Activated T-helper 17 cell treated with anti-CD3 and anti-CD28 coated beads, Interleukin-2, amount 50 U/mL, for 72 hours (primary cell): ENCODE data around the gene CLTB. TPM values are rescaled to one million over a fixed set of nuclear protein-coding genes. Genes with fewer than 3 reads are reported as not detected.

Source experiments
- total RNA-seq, 2 donors: library from RNA; stranded (reverse); gene quantifications; one replicate each; pipeline ENCODE4 v1.2.3, GENCODE V29; 2022

The CLTB gene
- total RNA-seq, 2 donors from 2014 or later: 22.9 to 56.9 TPM

Other genes with a start within 250 kb of the CLTB start
- gene SIMC1, start 178.1 kb downstream of the CLTB start, total RNA-seq: 10 to 100 TPM; 17.9 to 28.5 TPM
- 10 to 100 TPM; 54.2 to 78.0 TPM for gene KIAA1191, start 54.8 kb downstream of the CLTB start, total RNA-seq
- gene ARL10, start 51.1 kb downstream of the CLTB start, total RNA-seq: 10 to 100 TPM in 1 of 2 donors, 1 to 10 TPM in 1; 8.7 to 17.3 TPM
- 10 to 100 TPM; 37.6 to 99.0 TPM for gene NOP16, start 27.9 kb downstream of the CLTB start, total RNA-seq
- 100 to 1,000 TPM; 114 to 120 TPM for gene HIGD2A, start 27.8 kb downstream of the CLTB start, total RNA-seq
- gene FAF2, start 31.8 kb upstream of the CLTB start, total RNA-seq: 10 to 100 TPM; 41.1 to 41.3 TPM
- gene RNF44, start 120.9 kb upstream of the CLTB start, total RNA-seq: 10 to 100 TPM; 85.3 to 88.1 TPM
- gene CDHR2, start 132.8 kb upstream of the CLTB start, total RNA-seq: under 1 TPM; 0.50 to 0.69 TPM
- 1 to 10 TPM; 4.8 to 8.9 TPM for gene GPRIN1, start 193.6 kb upstream of the CLTB start, total RNA-seq
- not detected for gene SNCB, start 214.0 kb upstream of the CLTB start, total RNA-seq
- gene EIF4E1B, start 214.1 kb upstream of the CLTB start, total RNA-seq: not detected
- gene TSPAN17, start 230.9 kb upstream of the CLTB start, total RNA-seq: 10 to 100 TPM; 26.7 to 53.0 TPM